ENCODE results near the gene FRMD4A. TPM values are rescaled to one million over a fixed set of nuclear protein-coding genes. Genes with fewer than 3 reads are reported as not detected.
"Not testable (repeated sequence)": the region's sequence is repeated elsewhere in the genome, so short reads cannot be mapped to it uniquely, and the experiment has no call there.

FRMD4A gene
- total RNA-seq, 1 experiment from 2014 or later = 17.1 TPM

GRCh38 chr10:13717936-13718772 lies 612.6 kb downstream of the FRMD4A start:
- Histone ChIP-seq H3K4me3 (peak overlapping the region; percentile 49), H3K27ac (peak overlapping the region; percentile 62), H3K36me3 (no peaks in the 10 kb centered on the region), H3K9me3 (replicated peaks) (no peaks in the 10 kb centered on the region), H3K4me1 (peaks cover 5% of the 10 kb centered on the region), H3K27me3 (no peaks in the 10 kb centered on the region; the same call in 1 of the 2 replicates)
- peak; percentile 93 for DNase-seq

DNA sequence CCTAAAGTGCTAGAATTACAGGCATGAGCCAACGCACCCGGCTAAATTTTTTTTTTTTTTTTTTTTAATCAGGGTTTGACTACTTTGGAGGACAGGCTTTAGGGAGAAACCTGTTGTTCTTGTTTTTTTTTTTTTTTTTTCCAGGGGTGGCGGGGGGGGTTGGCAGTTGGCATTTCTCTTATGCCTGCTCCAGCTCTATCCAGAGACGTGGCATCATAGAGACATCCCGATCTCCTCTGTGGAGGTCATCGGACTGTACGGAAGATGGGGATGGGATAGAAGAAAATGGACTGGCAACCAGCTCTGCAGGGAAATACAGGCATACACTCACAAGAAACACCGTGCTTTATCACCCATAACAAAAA lies 613.2 kb downstream of the FRMD4A start:
- peak overlapping the region; percentile 49 for H3K4me3 ChIP-seq
- no peaks in the 10 kb centered on the region for H3K36me3 ChIP-seq
- peak overlapping the region; percentile 62; the same call in 1 of the 2 replicates for H3K27ac ChIP-seq
- no peaks in the 10 kb centered on the region; the same call in 1 of the 2 replicates for H3K27me3 ChIP-seq
- no peaks in the 10 kb centered on the region for H3K9me3 ChIP-seq (replicated peaks)
- no peak for DNase-seq
- H3K4me1 ChIP-seq = peaks cover 11% of the 10 kb centered on the region

DNA sequence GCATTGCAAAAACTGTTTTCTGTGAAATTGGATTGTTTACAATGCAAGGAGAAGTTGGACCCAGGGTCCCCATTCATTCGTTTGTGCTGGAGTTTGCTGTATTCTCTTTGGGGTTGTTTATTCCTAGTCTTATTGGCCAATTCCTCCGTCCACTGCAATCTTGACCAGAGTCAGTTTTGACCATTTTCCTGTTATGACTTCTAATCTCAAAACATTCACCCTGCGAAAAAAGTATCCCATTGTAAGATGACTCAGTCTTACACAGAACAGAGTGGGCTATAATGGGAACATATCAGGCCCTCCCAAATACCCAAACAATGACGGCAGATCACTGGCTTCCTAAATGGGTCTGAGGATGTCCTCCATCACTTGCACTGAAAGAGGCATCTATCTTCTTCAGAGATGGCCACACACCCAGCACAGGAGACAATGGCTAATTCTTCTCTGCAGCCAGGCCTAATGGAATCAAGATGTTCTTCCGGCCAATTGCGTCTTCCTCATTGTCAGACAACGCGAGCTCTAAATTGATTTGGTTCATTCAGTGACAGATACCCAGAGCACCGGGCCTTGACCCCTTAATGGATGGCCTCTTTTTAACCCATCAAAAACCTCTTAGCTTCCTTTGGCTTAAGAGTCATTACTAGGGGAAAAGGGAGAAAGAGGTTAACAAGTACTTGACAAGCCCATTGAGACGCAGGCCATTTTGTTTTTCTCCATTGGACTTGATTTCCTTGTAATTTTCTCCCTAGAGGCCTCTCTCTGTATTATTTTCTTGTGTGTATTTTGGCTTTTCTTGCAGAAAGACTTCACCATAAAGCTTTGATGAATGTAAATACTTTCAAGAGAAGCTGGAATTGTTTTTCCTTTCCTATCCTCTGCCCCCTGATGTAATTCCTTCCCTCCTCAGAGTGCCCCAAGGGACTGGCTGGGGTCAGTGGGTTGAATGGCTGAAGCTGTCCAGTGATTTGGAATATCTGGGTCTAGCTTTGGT lies 614.3 kb downstream of the FRMD4A start:
- no peak for DNase-seq
- no peak overlapping the region for H3K27ac ChIP-seq
- no peak overlapping the region for H3K4me3 ChIP-seq
- H3K27me3 ChIP-seq = no peaks in the 10 kb centered on the region; the same call in 1 of the 2 replicates
- peaks cover 13% of the 10 kb centered on the region for H3K4me1 ChIP-seq
- no peaks in the 10 kb centered on the region for H3K9me3 ChIP-seq (replicated peaks)
- H3K36me3 ChIP-seq = no peaks in the 10 kb centered on the region

GRCh38 chr10:13715596-13715995 lies 615.1 kb downstream of the FRMD4A start:
- not testable (repeated sequence) for H3K27ac ChIP-seq

GRCh38 chr10:13715100-13715499 lies 615.6 kb downstream of the FRMD4A start:
- no peaks in the 10 kb centered on the region for H3K36me3 ChIP-seq
- H3K27ac ChIP-seq = no peak overlapping the region
- H3K27me3 ChIP-seq = no peaks in the 10 kb centered on the region; the same call in 1 of the 2 replicates
- H3K9me3 ChIP-seq (replicated peaks) = no peaks in the 10 kb centered on the region
- DNase-seq = no peak
- H3K4me3 ChIP-seq = no peak overlapping the region
- H3K4me1 ChIP-seq = peaks cover 13% of the 10 kb centered on the region

More at GRCh38 chr10:13715596-13715995, 615.1 kb downstream of the FRMD4A start:
- not testable (repeated sequence) for H3K27me3 ChIP-seq; H3K9me3 ChIP-seq (replicated peaks); H3K36me3 ChIP-seq; DNase-seq; H3K4me3 ChIP-seq
- peaks cover 13% of the 10 kb centered on the region for H3K4me1 ChIP-seq

DNA sequence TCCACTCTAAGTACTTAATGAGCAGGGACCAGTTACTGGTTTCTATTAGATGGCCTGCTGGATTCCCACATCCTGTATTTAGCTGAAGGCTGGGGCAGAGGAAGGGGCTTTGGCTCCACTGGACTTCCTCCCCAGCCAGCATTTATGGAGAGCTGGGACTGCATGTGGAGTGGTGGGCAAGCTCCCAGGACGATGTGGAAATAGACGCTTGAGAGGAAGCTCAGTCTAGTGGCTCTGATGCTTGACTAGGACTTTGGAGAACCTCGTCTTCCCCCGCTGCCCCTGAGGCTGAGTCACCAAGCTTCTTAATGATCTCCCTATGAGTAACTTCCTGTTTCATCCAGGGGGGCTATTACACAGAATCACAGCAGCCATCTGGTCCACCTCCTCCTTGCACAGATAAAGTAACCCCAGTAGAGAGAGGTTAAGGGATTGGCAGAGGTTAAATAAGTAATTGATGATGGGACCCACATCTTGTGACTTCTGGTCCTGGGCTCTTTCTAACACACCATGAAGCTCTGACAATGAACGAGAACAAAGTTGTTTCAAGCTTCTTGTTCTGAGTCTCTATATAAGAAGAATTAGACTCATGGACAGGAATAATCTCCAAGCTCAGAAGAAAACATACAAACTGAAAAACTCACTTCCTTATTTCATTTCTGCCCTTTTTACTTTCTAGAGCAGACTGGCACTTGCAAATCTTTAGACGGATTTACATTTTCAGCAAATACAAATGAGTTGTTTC lies 617.7 kb downstream of the FRMD4A start:
- Histone ChIP-seq H3K9me3 (replicated peaks) (no peaks in the 10 kb centered on the region), H3K27me3 (no peaks in the 10 kb centered on the region), H3K4me1 (peaks cover 20% of the 10 kb centered on the region), H3K27ac (peak overlapping the region; percentile 10; the same call in 1 of the 2 replicates), H3K36me3 (no peaks in the 10 kb centered on the region), H3K4me3 (no peak overlapping the region)
- DNase-seq = peak; percentile 42 to 60

DNA sequence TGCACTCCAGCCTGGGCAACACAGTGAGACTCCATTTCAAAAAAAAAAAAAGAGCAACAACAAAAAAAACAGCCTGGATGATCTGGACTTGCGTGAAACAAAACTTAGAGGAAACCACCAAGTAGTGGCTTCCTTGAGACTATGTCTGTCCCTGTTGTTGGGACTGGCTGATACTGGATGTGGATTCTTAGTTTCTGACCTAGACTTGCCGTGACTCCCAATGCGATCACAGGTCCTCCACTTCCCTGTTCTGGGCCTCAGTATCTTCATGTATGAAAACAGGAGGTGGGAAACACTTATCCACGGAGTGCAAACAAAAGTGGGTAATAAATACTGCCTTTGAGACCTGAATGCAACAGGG lies 618.3 kb downstream of the FRMD4A start:
- Histone ChIP-seq H3K9me3 (replicated peaks) (no peaks in the 10 kb centered on the region), H3K27ac (peak overlapping the region; percentile 10; the same call in 1 of the 2 replicates), H3K4me1 (peaks cover 20% of the 10 kb centered on the region), H3K36me3 (no peaks in the 10 kb centered on the region), H3K4me3 (no peak overlapping the region), H3K27me3 (no peaks in the 10 kb centered on the region)
- no peak for DNase-seq

- Histone ChIP-seq H3K4me3 (no peak overlapping the region), H3K9me3 (replicated peaks) (no peaks in the 10 kb centered on the region), H3K36me3 (no peaks in the 10 kb centered on the region), H3K27me3 (no peaks in the 10 kb centered on the region), H3K4me1 (peaks cover 20% of the 10 kb centered on the region), H3K27ac (no peak overlapping the region)
- no peak for DNase-seq
Measured at GRCh38 chr10:13711291-13711690, 619.4 kb downstream of the FRMD4A start.

DNA sequence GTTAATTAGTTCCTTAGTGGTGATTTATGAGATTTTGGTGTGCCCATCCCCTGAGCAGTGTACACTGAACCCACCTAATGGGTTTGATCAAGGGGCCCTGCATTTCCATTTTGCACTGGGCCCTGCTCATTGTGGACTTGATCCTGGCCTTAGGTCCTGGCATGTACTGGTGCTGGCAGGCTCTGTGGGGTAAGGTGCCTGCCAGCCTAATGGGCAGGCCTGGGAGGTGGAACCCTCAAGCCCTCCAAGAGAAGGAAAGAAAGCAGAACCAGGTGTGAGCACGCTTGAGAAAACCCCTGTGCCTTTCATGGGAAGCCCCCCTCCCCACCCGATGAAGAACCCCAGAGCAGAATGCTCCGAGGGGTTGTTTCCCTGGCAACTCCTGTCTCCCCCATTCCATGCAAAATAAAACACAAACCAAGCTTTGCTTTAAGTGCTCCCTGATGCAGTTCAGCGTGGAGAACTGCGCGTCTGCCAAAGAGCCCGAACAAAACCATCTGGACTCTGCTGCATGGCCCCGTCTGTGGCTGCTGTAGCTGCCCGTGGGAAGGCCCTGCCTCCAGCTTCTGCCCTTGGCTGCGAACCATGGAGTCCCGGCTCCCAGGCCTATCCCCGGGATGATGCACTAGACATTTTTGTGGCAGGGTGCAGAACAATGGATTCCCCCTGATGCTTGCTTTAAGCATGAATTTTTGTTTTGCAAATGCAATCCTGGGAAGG lies 620.6 kb downstream of the FRMD4A start:
- H3K9me3 ChIP-seq (replicated peaks) = no peaks in the 10 kb centered on the region
- H3K36me3 ChIP-seq = no peaks in the 10 kb centered on the region
- no peak overlapping the region for H3K4me3 ChIP-seq
- no peak for DNase-seq
- no peaks in the 10 kb centered on the region for H3K27me3 ChIP-seq
- H3K4me1 ChIP-seq = peaks cover 20% of the 10 kb centered on the region
- no peak overlapping the region for H3K27ac ChIP-seq

GRCh38 chr10:13708256-13708990 lies 622.3 kb downstream of the FRMD4A start:
- peaks cover 20% of the 10 kb centered on the region for H3K4me1 ChIP-seq
- DNase-seq = peak; percentile 70 to 78
- H3K27ac ChIP-seq = no peak overlapping the region
- no peaks in the 10 kb centered on the region for H3K36me3 ChIP-seq
- H3K27me3 ChIP-seq = no peaks in the 10 kb centered on the region
- H3K4me3 ChIP-seq = peak overlapping the region; percentile 51
- no peaks in the 10 kb centered on the region for H3K9me3 ChIP-seq (replicated peaks)

DNA sequence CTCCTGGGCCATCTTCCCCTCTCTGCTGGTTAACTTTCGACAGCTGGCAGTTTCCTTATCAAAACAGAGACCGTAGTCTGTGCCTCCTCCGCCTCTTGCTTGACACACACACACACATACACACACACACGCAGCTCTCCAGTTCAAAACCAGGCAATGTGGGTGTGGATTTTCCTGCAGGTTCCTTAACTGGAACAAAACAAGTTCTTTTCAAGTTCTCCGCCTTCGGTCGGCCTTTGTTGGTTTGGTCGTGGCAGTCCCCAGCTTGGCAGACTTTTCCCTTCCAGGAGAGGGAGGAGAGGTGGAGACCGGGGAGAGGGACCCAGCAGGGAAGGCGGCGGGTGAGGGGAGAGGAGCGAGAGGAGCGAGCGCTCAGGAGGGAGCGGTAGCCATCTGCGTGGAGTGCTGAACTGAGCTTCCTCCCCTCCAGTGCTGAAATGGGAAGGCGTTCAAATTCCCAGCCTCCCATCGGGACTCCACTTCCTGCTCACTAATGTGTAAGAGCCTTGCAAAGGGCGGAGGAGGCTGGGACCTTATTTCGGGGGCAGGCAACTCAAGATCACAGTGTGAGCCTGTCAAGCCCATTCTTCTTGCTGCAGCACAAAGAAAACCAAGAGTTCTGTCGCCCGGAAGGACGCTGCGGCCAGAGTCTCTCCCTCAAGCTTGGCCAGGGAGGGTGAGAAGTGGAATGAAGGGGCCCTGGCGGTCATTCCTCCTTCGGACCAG lies 623.4 kb downstream of the FRMD4A start:
- Histone ChIP-seq H3K27me3 (no peaks in the 10 kb centered on the region), H3K4me3 (peak overlapping the region; percentile 51), H3K9me3 (replicated peaks) (no peaks in the 10 kb centered on the region), H3K4me1 (peaks cover 13% of the 10 kb centered on the region), H3K36me3 (no peaks in the 10 kb centered on the region), H3K27ac (peak overlapping the region; percentile 13; the same call in 1 of the 2 replicates)
- peak; percentile 64 to 72 for DNase-seq

- H3K27ac ChIP-seq = no peak overlapping the region; the same call in 1 of the 2 replicates
Measured at GRCh38 chr10:13706604-13707003, 624.1 kb downstream of the FRMD4A start.

GRCh38 chr10:13706175-13706574 lies 624.5 kb downstream of the FRMD4A start:
- Histone ChIP-seq H3K4me1 (peaks cover 21% of the 10 kb centered on the region), H3K27me3 (no peaks in the 10 kb centered on the region), H3K36me3 (no peaks in the 10 kb centered on the region), H3K27ac (no peak overlapping the region), H3K4me3 (peak overlapping the region; percentile 51; the same call in 1 of the 2 replicates), H3K9me3 (replicated peaks) (no peaks in the 10 kb centered on the region)
- no peak for DNase-seq

More at GRCh38 chr10:13706604-13707003, 624.1 kb downstream of the FRMD4A start:
- H3K4me1 ChIP-seq = peaks cover 20% of the 10 kb centered on the region
- H3K27me3 ChIP-seq = no peaks in the 10 kb centered on the region
- no peaks in the 10 kb centered on the region for H3K9me3 ChIP-seq (replicated peaks)
- no peak for DNase-seq
- no peaks in the 10 kb centered on the region for H3K36me3 ChIP-seq
- peak overlapping the region; percentile 51 for H3K4me3 ChIP-seq
